Caco-2 (cell line): ENCODE measurements around the gene VPS13D. TPM values are rescaled to one million over a fixed set of nuclear protein-coding genes. Genes with fewer than 3 reads are reported as not detected.

Experiments used
- BruUV-seq: library from RNA; stranded (reverse); fragments of 400-500 nt; replicated peaks from 2 replicates; lab custom pipeline; 2021; lab: Mats Ljungman, UMichigan
- CTCF ChIA-PET: fragments of 300-600 bp; sonication (Branson Sonifier 250); formaldehyde crosslinking; loops from one replicate; lab custom pipeline; 2022; ENCODE audit warnings: antibody characterized with exemption; lab: Charles Lee
- POLR2A ChIA-PET: fragments of 300-600 bp; sonication (Branson Sonifier 250); formaldehyde crosslinking; loops from one replicate; lab custom pipeline; 2022; ENCODE audit warnings: antibody characterized with exemption; lab: Charles Lee
- DNase-seq, 2 experiments: peaks; one replicate each; pipeline versions ENCODE4 v3.0.0 to v3.0.0-alpha.2; 2020 to 2022
- H3K27me3 ChIP-seq: replicated peaks from 2 replicates; pipeline ENCODE4 v1.6.0; 2011; ENCODE audit warnings: low read length; ENCODE audit not compliant: control insufficient read depth, insufficient read depth
- H3K36me3 ChIP-seq: 2 replicates; pipeline ENCODE4 v1.5.1; 2011; ENCODE audit warnings: low read length; ENCODE audit not compliant: control insufficient read depth, insufficient read depth
- H3K4me1 ChIP-seq: fragments of 250-450 bp; sonication (Bioruptor Pico); 2 replicates; pipeline ENCODE4 v1.5.1; 2020; ENCODE audit warnings: mild to moderate bottlenecking
- H3K4me3 ChIP-seq: 2 replicates; pipeline ENCODE4 v1.5.1; 2011; ENCODE audit warnings: low read depth, mild to moderate bottlenecking, control low read depth, low read length
- H3K9me3 ChIP-seq: fragments of 250-450 bp; sonication (Bioruptor Pico); 2 replicates; pipeline ENCODE4 v1.5.1; 2020; ENCODE audit warnings: mild to moderate bottlenecking, moderate library complexity
- H3K27ac Mint-ChIP-seq: one replicate; pipeline ENCODE4 v1.8.0; 2022; ENCODE audit warnings: mixed read lengths; ENCODE audit not compliant: unreplicated experiment
- H3K27me3 Mint-ChIP-seq: one replicate; pipeline ENCODE4 v1.8.0; 2022; ENCODE audit warnings: mixed read lengths; ENCODE audit not compliant: insufficient read depth, unreplicated experiment
- H3K36me3 Mint-ChIP-seq: one replicate; pipeline ENCODE4 v1.8.0; 2022; ENCODE audit warnings: mild to moderate bottlenecking, mixed read lengths; ENCODE audit not compliant: insufficient read depth, unreplicated experiment
- H3K4me1 Mint-ChIP-seq: one replicate; pipeline ENCODE4 v1.8.0; 2022; ENCODE audit warnings: low read depth, mixed read lengths; ENCODE audit not compliant: unreplicated experiment
- H3K4me3 Mint-ChIP-seq: one replicate; pipeline ENCODE4 v1.8.0; 2022; ENCODE audit warnings: mild to moderate bottlenecking, moderate library complexity, mixed read lengths; ENCODE audit not compliant: unreplicated experiment
- H3K9me3 Mint-ChIP-seq: one replicate; pipeline ENCODE4 v1.8.0; 2022; ENCODE audit warnings: mixed read lengths; ENCODE audit not compliant: unreplicated experiment
- CTCF ChIP-seq, 2 experiments: fragments of 200-600 bp in 1 of 2; IDR thresholded peaks; 1 replicate in 1 of 2; 2 replicates in 1 of 2; pipeline versions ENCODE4 v1.5.1 to v1.8.0; 2011 to 2022; ENCODE audit warnings: antibody characterized with exemption in 1 of 2, control low read depth in 1 of 2, inconsistent platforms in 1 of 2, low read depth in 1 of 2, low read length in 1 of 2, mild to moderate bottlenecking in 1 of 2, moderate library complexity in 1 of 2; ENCODE audit not compliant: insufficient read depth in 1 of 2, severe bottlenecking in 1 of 2, unreplicated experiment in 1 of 2
- intact Hi-C: fragments of 100-400 bp; cut with micrococcal nuclease; formaldehyde crosslinking; loops from one replicate; pipeline ENCODE4 v1.10.0; 2022; ENCODE audit not compliant: unreplicated experiment
- total RNA-seq: library from RNA; stranded (reverse); gene quantifications from 2 replicates; pipeline ENCODE4 v1.2.3, GENCODE V29; 2022

The VPS13D gene
- total RNA-seq, 1 experiment from 2014 or later: 25.6 TPM

- peaks cover 45% of the 10 kb centered on the region for H3K4me1 ChIP-seq
- H3K27me3 Mint-ChIP-seq: no peaks in the 10 kb centered on the region
- TF ChIP-seq CTCF (IDR thresholded peaks at IDR 0.05; ENCODE audit: insufficient read depth in 1 of 2, low read depth in 1 of 2, low read length in 1 of 2, severe bottlenecking in 1 of 2, unreplicated experiment in 1 of 2): no peak
- no peaks in the 10 kb centered on the region for H3K9me3 Mint-ChIP-seq
- H3K27me3 ChIP-seq: no peaks in the 10 kb centered on the region
- H3K4me3 ChIP-seq: no peak overlapping the region
- DNase-seq: no peak
- H3K36me3 Mint-ChIP-seq: no peaks in the 10 kb centered on the region
- no peak overlapping the region for H3K27ac Mint-ChIP-seq
- BruUV-seq: no TSS peak
- H3K4me1 Mint-ChIP-seq: peaks cover 45% of the 10 kb centered on the region
- intact Hi-C loops: no loop called here
- H3K36me3 ChIP-seq: peaks cover 2% of the 10 kb centered on the region; the same call in 1 of the 2 replicates
- no peaks in the 10 kb centered on the region for H3K9me3 ChIP-seq
- ChIA-PET POLR2A (no interaction called here), CTCF (no interaction called here)
- H3K4me3 Mint-ChIP-seq: no peak overlapping the region
These were observed 252.1 kb downstream of the VPS13D start for GRCh38 chr1:12481928-12482327.

- Mint-ChIP-seq H3K4me1 (peaks cover 37% of the 10 kb centered on the region), H3K27me3 (no peaks in the 10 kb centered on the region), H3K4me3 (no peak overlapping the region), H3K27ac (no peak overlapping the region), H3K36me3 (no peaks in the 10 kb centered on the region), H3K9me3 (no peaks in the 10 kb centered on the region)
- no TSS peak for BruUV-seq
- H3K4me1 ChIP-seq: peaks cover 40% of the 10 kb centered on the region
- H3K9me3 ChIP-seq: no peaks in the 10 kb centered on the region
- no peak overlapping the region for H3K4me3 ChIP-seq
- ChIA-PET CTCF (no interaction called here), POLR2A (no interaction called here)
- intact Hi-C loops: no loop called here
- peaks cover 2% of the 10 kb centered on the region; the same call in 1 of the 2 replicates for H3K36me3 ChIP-seq
- no peak for TF ChIP-seq CTCF (IDR thresholded peaks at IDR 0.05; ENCODE audit: insufficient read depth in 1 of 2, low read depth in 1 of 2, low read length in 1 of 2, severe bottlenecking in 1 of 2, unreplicated experiment in 1 of 2)
- DNase-seq: no peak
- H3K27me3 ChIP-seq: no peaks in the 10 kb centered on the region
These were observed 253.2 kb downstream of the VPS13D start for GRCh38 chr1:12482988-12483387.

- H3K27ac Mint-ChIP-seq: peak overlapping the region; percentile 61
- peak overlapping the region; percentile 2 for H3K4me3 Mint-ChIP-seq
- no peak for TF ChIP-seq CTCF (IDR thresholded peaks at IDR 0.05; ENCODE audit: insufficient read depth in 1 of 2, low read depth in 1 of 2, low read length in 1 of 2, severe bottlenecking in 1 of 2, unreplicated experiment in 1 of 2)
- no TSS peak for BruUV-seq
- no peaks in the 10 kb centered on the region for H3K9me3 Mint-ChIP-seq
- H3K9me3 ChIP-seq: no peaks in the 10 kb centered on the region
- peak; percentile 53 to 62 for DNase-seq
- H3K4me1 ChIP-seq: peaks cover 41% of the 10 kb centered on the region
- intact Hi-C loops: loop anchor here (2.0 to 5.0 kb wide), 2 partner anchors 21 to 132 kb away; partner anchors contain the start of gene DHRS3
- POLR2A ChIA-PET: no interaction called here
- no peaks in the 10 kb centered on the region for H3K27me3 ChIP-seq
- H3K4me1 Mint-ChIP-seq: peaks cover 28% of the 10 kb centered on the region
- CTCF ChIA-PET: interaction anchor here (0.6 kb wide), 2 partner anchors 16 to 173 kb away, joined by 3 to 8 read pairs; no protein-coding TSS in a partner anchor
- no peaks in the 10 kb centered on the region for H3K27me3 Mint-ChIP-seq
- no peaks in the 10 kb centered on the region for H3K36me3 ChIP-seq
- no peaks in the 10 kb centered on the region for H3K36me3 Mint-ChIP-seq
- no peak overlapping the region for H3K4me3 ChIP-seq
These were observed 255.6 kb downstream of the VPS13D start for GRCh38 chr1:12485231-12486058.
